Stimulated activated CD4-positive, alpha-beta T cell treated with anti-CD3 and anti-CD28 coated beads, Interleukin-4, amount 100 ng/mL, for 48 hours (primary cell): ENCODE results near the gene OR2A2.
A peak's percentile ranks its signal among the peaks of the same experiment; 100 is the strongest.
"Not testable (repeated sequence)": the region's sequence is repeated elsewhere in the genome, so short reads cannot be mapped to it uniquely, and the experiment has no call there.

ENCODE experiments used
- DNase-seq, 2 donors: peaks; one replicate each; pipeline ENCODE4 v3.0.0-alpha.2; 2020; ENCODE audit warnings: low read depth in 2 of 2

Gene OR2A2, protein sequence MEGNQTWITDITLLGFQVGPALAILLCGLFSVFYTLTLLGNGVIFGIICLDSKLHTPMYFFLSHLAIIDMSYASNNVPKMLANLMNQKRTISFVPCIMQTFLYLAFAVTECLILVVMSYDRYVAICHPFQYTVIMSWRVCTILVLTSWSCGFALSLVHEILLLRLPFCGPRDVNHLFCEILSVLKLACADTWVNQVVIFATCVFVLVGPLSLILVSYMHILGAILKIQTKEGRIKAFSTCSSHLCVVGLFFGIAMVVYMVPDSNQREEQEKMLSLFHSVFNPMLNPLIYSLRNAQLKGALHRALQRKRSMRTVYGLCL

DNA sequence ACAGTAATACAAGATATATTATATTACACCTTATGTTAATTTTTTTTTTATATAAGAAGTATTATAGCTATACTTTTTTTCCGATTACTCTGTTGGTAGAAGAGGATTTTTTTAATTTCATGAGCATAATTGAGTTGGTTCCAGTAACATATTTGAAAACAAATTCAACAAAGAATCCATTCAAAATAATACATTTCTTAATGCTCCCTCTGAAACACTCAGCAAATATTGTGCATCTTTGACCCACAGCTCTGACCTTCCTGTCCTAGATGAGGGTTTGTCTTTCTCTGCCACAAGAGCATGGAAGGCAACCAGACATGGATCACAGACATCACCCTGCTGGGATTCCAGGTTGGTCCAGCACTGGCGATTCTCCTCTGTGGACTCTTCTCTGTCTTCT lies at the start of gene OR2A2:
TSS of gene OR2A2 (plus strand) at position 301 of the 400 bp plus-strand sequence. CDS start at position 301, 0 bp downstream.
- DNase-seq = no peak

DNA sequence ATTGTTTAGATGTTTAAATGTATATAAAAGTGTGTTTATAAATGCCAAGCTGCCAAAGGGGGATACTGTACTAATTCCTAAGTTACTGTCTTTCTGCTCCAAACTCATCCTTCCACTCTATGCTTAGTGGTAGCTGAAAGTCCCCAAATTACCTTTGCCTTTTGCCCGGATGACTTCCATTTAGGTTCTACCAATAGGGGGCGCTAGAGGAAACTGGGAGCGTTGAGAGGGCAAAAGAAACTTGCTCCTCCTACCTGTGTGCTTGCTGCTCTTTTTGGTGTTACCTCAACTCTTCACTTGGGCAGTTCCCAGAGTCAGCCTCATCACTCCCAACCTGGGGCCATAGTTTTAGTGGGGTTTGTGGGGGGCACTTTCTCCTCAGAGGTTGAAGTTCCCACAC lies 45.7 kb upstream of the OR2A2 start:
- no peak for DNase-seq

DNA sequence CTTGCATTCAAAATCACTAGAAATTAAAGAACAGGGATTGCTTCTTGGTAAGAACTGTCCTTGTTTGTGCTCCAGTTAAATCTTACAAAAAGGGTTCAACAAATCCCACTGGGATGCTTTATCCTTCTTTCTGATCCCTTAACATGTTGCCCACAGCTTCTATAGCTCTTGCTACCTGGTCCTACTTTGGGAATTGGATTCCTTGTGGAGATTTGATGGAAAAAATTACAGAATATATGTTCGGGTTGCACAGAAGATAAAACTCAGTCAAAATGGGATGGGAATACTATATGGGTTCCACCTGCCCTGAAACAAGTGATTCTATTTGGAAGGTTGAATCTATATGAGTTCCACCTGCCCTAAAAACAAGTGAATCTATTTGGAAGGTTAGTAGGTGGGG lies 39.9 kb upstream of the OR2A2 start, which contains the start of gene OR2A25:
TSS of gene OR2A25 (plus strand) at position 301 of the 400 bp plus-strand sequence. CDS start 4,409 bp downstream, outside the sequence.
- no peak for DNase-seq

DNA sequence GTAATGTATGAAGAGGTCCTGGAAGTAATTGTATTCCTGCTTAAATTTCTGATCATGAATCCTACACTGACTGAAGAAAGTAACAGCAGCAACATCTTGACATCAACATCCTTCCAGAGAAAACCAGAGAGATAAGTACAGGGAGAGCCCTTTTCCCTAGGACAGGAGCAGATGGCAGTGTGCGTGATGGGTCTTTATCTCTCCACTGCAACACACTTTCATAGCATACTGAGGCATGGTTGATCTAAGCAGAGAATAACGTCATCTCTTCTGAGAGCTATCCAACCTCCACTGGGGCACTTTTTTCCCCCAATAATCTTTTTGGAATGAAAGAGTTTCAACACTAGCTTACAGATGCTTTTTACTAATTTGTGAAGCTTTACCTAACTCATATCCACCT lies 39.4 kb upstream of the OR2A2 start:
- DNase-seq = no peak

DNA sequence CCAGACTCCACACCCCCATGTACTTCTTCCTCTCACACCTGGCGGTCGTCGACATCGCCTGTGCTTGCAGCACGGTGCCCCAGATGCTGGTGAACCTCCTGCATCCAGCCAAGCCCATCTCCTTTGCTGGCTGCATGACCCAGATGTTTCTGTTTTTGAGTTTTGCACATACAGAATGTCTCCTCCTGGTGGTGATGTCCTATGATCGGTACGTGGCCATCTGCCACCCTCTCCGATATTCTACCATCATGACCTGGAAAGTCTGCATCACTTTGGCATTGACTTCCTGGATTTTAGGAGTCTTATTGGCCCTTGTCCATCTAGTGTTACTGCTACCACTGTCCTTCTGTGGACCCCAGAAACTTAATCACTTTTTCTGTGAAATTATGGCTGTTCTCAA lies 35.0 kb upstream of the OR2A2 start:
- no peak for DNase-seq

DNA sequence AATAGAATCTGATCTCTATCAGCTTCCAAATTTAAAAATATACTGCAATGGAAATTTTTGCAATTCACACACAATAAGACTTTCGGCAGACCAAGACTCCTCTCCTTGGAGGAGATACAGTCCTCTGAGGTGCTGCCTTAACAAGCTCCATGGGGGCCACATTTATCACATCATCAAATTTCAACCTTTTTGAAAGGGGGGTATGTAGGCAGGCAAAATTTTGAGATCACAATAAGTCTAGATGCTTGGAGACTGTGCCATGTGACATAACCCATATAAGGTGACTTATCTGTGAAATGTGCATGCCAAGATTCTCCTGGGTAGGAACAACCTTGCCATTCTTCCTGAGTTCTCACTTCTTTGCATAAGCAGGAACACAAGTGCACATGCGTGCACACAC lies 23.4 kb upstream of the OR2A2 start, which contains the start of gene OR2A12:
TSS of gene OR2A12 (plus strand) at position 301 of the 400 bp plus-strand sequence. CDS start 8,830 bp downstream, outside the sequence.
- DNase-seq = no peak

DNA sequence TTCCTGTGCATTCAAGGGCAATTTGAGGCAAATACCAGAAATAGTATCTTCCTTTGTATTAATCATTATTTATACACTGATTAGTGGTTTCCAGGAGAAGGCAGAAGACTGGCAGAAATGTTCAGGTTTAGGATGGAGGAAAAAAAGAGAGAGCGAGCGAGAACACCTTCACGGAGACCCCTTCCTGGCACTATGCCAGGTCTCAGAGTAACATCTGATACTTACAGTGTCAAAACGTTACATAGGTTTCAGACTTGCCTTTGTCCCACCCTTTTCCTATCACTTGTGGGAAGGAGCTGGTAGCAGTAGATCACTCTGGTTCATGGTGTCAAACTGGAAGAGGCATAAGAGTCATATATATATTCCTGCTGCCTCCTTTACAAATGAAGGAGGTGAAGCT lies 22.7 kb upstream of the OR2A2 start:
- no peak for DNase-seq

DNA sequence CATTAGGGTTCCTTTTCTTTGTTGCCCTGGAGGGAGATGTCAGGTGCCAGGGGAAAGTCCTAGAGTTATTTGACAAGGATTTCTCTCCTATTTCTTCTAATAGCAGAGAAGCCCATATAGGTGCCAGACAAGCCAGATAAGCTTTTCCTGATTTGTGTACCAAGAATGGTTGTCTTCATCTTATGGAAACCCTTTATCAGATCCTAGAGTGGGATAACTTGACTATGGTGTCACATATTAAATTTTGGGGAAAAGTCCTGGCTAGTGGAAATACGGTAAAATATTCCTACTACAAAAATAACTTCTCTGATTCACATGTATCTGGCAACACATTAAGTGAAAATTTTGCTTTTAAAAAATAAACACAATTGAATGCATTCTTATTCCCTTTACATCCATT lies 22.2 kb upstream of the OR2A2 start:
- no peak for DNase-seq

DNA sequence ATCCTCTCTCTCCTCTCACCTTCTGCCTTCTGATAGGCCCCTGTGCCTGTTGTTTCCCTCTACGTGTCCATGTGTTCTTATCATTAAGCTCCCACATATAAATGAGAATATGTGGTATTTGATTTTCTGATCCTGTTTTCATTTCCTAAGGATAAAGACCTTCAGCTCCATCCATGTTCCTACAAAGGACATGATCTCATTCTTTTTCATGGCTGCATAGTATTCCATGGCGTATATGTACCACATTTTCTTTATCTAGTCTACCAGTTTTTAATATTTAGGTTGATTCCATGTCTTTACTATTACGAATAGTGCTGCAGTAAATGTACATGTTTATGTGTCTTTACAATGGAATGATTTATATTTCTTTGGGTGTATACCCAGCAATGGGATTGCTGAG lies 18.7 kb upstream of the OR2A2 start:
- no peak for DNase-seq

DNA sequence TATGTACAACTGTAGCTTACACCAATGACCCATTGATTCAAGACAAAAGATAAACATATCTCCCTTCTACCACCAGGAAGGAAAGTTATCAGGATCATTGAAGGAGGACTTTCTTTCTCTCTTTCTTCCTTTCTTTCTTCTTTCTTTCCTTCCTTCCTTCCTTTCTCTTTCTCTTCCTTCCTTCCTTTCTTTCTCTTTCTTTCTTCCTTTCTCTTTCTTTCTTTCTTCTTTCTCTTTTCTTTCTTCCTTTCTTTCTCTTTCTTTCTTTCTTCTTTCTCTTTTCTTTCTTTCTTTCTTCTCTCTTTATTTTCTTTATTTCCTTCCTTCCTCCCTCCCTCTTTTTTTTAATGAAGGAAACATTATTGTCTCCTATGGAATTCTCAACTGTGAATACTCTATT lies 10.6 kb upstream of the OR2A2 start:
- DNase-seq = no peak

DNA sequence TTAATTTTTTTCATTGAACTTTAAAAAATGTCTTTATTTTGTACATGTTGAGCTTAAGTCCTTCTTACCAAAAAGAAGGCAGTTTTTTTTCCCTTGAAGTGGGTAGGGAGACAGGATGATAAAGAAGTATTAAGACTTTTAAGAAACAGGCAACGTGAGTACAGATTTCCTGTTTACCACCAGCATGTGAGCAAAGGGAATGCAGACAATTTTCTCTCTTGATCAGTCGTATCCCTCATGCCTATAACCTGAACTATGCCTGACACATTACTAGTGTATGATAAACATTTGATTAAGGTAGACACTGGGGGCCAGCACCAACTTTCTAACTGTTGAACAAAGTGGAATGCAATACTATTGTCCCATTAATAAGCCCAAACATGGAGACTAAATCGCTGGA lies 8.8 kb upstream of the OR2A2 start:
- no peak for DNase-seq

DNA sequence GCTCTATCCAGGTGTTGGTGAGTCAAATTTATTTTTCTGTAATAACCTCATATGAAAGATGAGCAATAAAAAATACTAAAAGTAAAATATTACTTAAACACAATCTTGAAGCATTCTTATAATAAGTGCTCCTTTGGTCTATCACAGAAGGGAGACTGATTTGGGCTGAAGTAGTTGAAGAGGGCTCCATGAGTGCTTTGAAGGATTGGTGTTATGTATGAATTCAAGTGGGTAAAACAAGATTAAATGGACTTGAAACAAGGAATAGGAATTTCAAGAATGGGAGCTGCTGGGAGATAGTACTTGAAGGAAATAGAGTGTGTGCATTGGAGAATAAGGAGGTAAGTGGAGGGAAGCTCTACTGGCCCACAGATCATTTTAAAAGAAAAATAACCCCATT lies 7.3 kb upstream of the OR2A2 start:
- DNase-seq = no peak

DNA sequence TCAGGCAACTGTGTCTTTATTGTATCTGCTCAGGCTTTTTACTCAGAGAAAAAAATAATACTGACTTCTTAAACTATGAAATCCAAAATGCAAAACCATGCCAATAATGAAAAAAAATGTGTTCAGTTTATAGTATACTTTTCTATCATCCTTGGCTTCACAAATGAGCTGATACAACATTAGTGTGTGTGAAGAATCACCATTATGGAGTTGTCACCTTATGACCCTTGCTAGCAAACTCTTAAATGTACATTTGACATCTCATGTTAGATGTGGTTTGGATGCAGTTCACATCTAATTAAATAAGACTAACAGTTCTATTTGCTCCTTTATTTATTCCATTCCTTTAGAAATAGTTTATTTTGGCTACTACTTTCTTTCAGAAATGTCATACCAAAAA lies 4.2 kb upstream of the OR2A2 start:
- DNase-seq = no peak

DNA sequence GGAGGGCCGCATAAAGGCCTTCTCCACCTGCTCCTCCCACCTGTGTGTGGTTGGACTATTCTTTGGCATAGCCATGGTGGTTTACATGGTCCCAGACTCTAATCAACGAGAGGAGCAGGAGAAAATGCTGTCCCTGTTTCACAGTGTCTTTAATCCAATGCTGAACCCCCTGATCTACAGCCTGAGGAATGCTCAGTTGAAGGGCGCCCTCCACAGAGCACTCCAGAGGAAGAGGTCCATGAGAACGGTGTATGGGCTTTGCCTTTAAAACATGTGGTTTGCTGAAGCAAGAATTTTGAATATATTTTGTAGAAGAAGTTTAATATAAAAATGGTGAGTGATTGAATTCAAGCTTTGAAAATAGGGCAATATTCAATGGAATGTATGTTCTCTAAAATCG lies 889 bp downstream of the OR2A2 start:
- DNase-seq = no peak

DNA sequence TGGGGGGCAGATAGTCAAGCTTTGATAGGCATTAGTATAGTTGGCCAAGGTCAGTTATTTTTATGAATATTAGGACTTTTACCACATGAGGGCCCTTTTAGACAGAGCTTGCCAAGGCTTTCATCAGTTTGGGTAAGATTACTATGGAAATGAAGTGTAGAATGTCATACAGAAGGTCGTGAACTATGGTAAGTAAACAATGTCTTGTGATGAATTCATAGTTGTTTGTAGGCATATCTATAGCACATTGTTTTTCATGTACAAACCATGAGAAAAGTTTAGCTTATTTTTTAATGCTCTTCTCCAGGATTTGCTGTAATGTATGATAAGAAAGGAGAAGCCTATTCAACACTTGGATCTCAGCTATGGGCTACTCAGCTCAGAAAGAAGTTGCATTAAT lies 4.3 kb downstream of the OR2A2 start:
- no peak for DNase-seq

DNA sequence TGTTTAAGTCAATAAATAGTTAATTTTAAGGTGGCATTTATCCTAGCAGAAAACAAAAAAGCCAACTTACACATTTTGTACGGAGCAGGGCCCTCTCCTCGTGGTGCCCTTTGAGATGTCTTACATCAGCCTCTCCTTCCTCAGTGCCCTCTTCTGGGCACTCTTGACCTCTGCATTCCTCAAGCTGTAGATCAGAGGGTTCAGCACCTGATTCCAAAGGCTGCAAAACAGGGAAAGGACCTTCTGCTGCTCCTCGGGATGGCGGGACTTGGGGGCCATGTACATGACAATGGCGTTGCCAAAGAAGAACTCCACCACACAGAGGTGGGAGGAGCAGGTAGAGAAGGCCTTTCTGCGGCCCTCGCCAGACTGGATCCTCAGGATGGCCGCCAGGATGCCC lies 9.0 kb downstream of the OR2A2 start:
- no peak for DNase-seq

DNA sequence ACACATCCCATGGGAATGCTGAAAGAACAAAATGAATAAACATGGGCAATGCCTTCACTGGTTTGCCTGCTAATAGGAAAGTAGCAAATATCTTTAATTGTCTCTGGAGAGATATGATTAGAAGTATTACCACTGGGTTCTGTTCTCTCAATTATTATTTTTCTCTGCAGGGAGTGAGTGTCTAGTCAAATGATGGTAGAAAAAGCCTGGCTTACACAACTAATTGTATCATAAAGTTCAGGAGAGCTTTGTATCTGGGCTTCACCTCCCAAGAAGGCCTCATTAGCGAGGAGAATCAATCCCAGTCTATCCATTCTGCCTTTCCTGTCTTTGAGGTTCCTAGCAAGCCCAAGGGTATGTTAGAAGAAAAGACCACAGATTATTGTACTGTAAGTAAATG lies 13.5 kb downstream of the OR2A2 start, which contains the start of gene OR2A14:
TSS of gene OR2A14 (plus strand) at position 301 of the 400 bp plus-strand sequence. CDS start 5,937 bp downstream, outside the sequence.
- no peak for DNase-seq

DNA sequence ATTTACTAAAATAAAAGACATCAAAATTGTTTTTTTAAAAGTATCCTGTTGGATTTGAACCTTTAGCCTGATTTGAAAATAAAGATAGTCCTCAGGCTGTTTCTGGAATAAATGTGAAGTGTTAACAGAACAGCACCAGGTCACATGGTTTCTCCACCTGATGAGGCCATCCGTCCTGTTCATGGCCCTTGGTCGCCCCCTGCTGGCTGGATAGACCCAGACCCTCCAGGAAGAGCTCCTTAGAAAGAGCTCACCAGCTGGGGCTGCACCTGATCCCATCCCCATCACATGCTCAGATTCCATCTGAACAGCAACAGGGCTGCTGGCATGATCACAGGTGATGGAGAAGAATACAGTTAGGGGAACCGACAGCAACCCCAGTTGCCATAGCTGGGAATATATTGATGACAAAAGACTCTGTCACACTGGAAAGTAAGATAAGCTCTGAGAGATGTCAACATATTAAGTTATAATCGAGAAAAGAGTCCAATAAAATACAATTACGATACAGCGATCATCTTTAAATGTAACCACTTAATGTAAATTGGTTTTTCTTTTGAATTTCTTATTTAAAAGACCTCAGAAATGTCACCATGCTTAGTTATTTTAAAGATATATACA lies 18.4 kb downstream of the OR2A2 start:
- DNase-seq = peak; percentile 89 to 96

DNA sequence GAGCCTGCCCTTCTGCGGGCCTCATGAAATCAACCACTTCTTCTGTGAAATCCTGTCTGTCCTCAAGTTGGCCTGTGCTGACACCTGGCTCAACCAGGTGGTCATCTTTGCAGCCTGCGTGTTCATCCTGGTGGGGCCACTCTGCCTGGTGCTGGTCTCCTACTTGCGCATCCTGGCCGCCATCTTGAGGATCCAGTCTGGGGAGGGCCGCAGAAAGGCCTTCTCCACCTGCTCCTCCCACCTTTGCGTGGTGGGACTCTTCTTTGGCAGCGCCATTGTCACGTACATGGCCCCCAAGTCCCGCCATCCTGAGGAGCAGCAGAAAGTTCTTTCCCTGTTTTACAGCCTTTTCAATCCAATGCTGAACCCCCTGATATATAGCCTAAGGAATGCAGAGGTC lies 20.2 kb downstream of the OR2A2 start:
- DNase-seq = not testable (repeated sequence)

DNA sequence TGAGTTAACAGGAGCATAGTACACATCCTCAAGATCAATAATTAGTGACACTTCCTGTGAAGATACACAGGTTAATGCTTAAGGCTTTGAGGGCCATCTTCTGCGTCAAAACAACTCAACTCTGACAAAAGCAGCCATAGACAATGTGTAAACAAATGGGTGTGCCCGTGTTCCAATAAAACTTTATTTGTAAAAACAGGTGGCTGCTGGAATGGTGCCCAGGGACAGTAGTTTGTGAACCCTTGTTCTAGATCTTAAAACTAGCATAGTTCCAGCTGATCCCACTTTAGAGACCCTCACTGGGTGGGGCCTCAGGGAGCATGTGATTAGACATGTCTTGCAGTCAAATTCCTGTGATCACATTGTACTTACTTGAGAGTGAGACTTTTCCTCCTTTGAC lies 21.3 kb downstream of the OR2A2 start:
- no peak for DNase-seq

DNA sequence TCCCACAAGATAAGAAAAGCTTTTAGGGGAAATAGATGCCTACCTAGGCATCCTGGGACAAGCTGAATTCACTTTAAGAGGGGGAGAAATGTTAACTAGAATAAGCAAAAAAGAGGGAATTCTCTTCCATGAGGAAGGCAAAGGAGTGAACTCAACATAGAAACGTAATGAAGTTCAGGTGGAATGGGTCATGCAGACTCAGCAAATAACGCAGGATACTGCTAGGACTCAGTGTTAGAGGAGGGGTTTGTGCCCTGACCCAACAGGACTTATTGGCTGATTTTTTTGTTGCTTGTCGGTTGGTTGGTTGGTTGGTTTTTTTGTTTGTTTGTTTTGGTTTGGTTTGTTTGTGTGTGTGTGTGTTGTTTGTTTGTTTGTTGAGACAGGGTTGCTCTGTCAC lies 22.9 kb downstream of the OR2A2 start:
- DNase-seq = no peak

DNA sequence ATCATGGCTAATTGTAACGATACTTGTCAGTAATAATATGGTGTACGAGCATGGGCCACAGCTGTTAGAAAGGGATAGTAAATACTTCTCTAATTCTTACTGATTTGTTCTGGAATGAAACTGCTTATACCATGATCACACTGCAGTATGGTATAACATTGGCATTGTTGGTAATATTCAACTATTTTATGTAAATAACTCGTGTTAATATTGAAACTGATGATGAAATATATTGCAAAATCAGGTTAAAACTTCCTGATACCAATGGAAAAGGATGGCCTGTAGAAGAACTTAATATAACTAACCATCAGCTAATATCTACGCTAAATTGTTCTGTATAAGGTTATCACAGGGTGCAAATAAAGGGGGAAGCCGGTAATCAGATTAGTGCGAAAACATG lies 23.9 kb downstream of the OR2A2 start:
- no peak for DNase-seq

DNA sequence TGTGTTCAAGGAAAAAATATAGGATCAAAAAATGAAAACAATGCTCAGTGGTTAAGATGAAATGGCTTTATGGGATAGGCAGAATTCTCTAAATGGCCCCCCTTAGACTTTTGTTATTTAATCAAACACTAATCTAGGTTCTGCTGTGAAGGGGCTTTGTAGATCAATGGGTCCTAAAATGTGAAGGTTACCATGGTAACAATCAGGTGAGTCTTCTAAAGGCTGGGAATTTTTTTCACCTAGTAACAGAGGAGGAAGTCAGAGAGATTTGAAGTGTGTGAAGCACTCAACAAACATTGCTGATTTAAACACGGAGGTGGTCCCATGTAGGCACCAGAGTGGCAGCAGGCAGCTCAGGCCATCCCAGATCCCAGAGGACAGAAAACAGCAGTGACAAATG lies 24.7 kb downstream of the OR2A2 start:
- DNase-seq = no peak
